ENCODE data around the gene MXRA7. TPM values are rescaled to one million over a fixed set of nuclear protein-coding genes. Genes with fewer than 3 reads are reported as not detected.

The MXRA7 gene
- total RNA-seq, 1 experiment from 2014 or later = 33.6 TPM

- Mint-ChIP-seq H3K4me1 (ENCODE audit: insufficient read depth, unreplicated experiment) (no peaks in the 10 kb centered on the region), H3K9me3 (ENCODE audit: unreplicated experiment) (no peaks in the 10 kb centered on the region), H3K36me3 (ENCODE audit: insufficient read depth, unreplicated experiment) (no peaks in the 10 kb centered on the region), H3K4me3 (ENCODE audit: unreplicated experiment) (no peak overlapping the region), H3K27me3 (ENCODE audit: insufficient read depth, unreplicated experiment) (no peaks in the 10 kb centered on the region), H3K27ac (ENCODE audit: low read depth, unreplicated experiment) (no peak overlapping the region)
- ChIA-PET CTCF (interaction anchor here (1.2 kb wide), 1 partner anchor 15 kb away, joined by 4 read pairs; no protein-coding TSS in a partner anchor), POLR2A (interaction anchor here (0.6 kb wide), 1 partner anchor 18 kb away, joined by 3 read pairs; no protein-coding TSS in a partner anchor)
- intact Hi-C loops (cut with micrococcal nuclease) = no loop called here
- BruUV-seq (replicated peaks) = no TSS peak
- no peak for DNase-seq (ENCODE audit: unreplicated experiment)
- no peak for TF ChIP-seq CTCF (IDR thresholded peaks at IDR 0.05; ENCODE audit: unreplicated experiment)
Observed at GRCh38 chr17:76695059-76695831, 15.5 kb downstream of the MXRA7 start.

GRCh38 chr17:76691379-76692191, 19.2 kb downstream of the MXRA7 start:
- Mint-ChIP-seq H3K4me3 (ENCODE audit: unreplicated experiment) (no peak overlapping the region), H3K36me3 (ENCODE audit: insufficient read depth, unreplicated experiment) (peaks cover 6% of the 10 kb centered on the region), H3K9me3 (ENCODE audit: unreplicated experiment) (no peaks in the 10 kb centered on the region), H3K27me3 (ENCODE audit: insufficient read depth, unreplicated experiment) (peaks cover 9% of the 10 kb centered on the region), H3K27ac (ENCODE audit: low read depth, unreplicated experiment) (no peak overlapping the region), H3K4me1 (ENCODE audit: insufficient read depth, unreplicated experiment) (peaks cover 8% of the 10 kb centered on the region)
- POLR2A ChIA-PET = interaction anchor here (0.8 to 1.0 kb wide), 2 partner anchors 18 to 20 kb away, joined by 3 to 5 read pairs; no protein-coding TSS in a partner anchor
- intact Hi-C loops (cut with micrococcal nuclease) = no loop called here
- BruUV-seq (replicated peaks) = no TSS peak
- CTCF ChIA-PET = interaction anchor here (0.7 to 1.6 kb wide), 6 partner anchors 9 to 395 kb away, joined by 3 to 5 read pairs (median 3); no protein-coding TSS in a partner anchor
- TF ChIP-seq CTCF (IDR thresholded peaks at IDR 0.05; ENCODE audit: unreplicated experiment) = no peak
- no peak for DNase-seq (ENCODE audit: unreplicated experiment)

- ChIA-PET CTCF (interaction anchor here (0.7 to 1.6 kb wide), 4 partner anchors 8 to 396 kb away, joined by 3 to 5 read pairs (median 3); no protein-coding TSS in a partner anchor), POLR2A (interaction anchor here (0.8 to 1.0 kb wide), 2 partner anchors 19 kb away, joined by 3 to 5 read pairs; no protein-coding TSS in a partner anchor)
- H3K4me3 Mint-ChIP-seq (ENCODE audit: unreplicated experiment) = no peak overlapping the region
- H3K9me3 Mint-ChIP-seq (ENCODE audit: unreplicated experiment) = no peaks in the 10 kb centered on the region
- BruUV-seq (replicated peaks) = no TSS peak
- peaks cover 8% of the 10 kb centered on the region for H3K4me1 Mint-ChIP-seq (ENCODE audit: insufficient read depth, unreplicated experiment)
- no peak overlapping the region for H3K27ac Mint-ChIP-seq (ENCODE audit: low read depth, unreplicated experiment)
- TF ChIP-seq CTCF (IDR thresholded peaks at IDR 0.05; ENCODE audit: unreplicated experiment) = no peak
- peaks cover 6% of the 10 kb centered on the region for H3K36me3 Mint-ChIP-seq (ENCODE audit: insufficient read depth, unreplicated experiment)
- intact Hi-C loops (cut with micrococcal nuclease) = no loop called here
- DNase-seq (ENCODE audit: unreplicated experiment) = no peak
- peaks cover 9% of the 10 kb centered on the region for H3K27me3 Mint-ChIP-seq (ENCODE audit: insufficient read depth, unreplicated experiment)
Observed at GRCh38 chr17:76690596-76691280, 20.0 kb downstream of the MXRA7 start.
